Fibroblast of lung (primary cell): Measurements from ENCODE around the gene SNPH.

Experiments used
- CTCF ChIP-seq, 2 donors: IDR thresholded peaks in 1 of 2; conservative IDR thresholded peaks in 1 of 2; 1 replicate in 1 of 2; 2 replicates in 1 of 2; pipeline ENCODE4 v1.5.1; 2011 to 2012; ENCODE audit warnings: low read length in 2 of 2, control low read depth in 1 of 2, inconsistent platforms in 1 of 2, low read depth in 1 of 2, mild to moderate bottlenecking in 1 of 2
- EZH2 ChIP-seq: IDR thresholded peaks from 2 replicates; pipeline ENCODE4 v1.5.1; 2012; ENCODE audit warnings: low read length, control low read depth, mild to moderate bottlenecking; ENCODE audit errors: missing control alignments

DNA sequence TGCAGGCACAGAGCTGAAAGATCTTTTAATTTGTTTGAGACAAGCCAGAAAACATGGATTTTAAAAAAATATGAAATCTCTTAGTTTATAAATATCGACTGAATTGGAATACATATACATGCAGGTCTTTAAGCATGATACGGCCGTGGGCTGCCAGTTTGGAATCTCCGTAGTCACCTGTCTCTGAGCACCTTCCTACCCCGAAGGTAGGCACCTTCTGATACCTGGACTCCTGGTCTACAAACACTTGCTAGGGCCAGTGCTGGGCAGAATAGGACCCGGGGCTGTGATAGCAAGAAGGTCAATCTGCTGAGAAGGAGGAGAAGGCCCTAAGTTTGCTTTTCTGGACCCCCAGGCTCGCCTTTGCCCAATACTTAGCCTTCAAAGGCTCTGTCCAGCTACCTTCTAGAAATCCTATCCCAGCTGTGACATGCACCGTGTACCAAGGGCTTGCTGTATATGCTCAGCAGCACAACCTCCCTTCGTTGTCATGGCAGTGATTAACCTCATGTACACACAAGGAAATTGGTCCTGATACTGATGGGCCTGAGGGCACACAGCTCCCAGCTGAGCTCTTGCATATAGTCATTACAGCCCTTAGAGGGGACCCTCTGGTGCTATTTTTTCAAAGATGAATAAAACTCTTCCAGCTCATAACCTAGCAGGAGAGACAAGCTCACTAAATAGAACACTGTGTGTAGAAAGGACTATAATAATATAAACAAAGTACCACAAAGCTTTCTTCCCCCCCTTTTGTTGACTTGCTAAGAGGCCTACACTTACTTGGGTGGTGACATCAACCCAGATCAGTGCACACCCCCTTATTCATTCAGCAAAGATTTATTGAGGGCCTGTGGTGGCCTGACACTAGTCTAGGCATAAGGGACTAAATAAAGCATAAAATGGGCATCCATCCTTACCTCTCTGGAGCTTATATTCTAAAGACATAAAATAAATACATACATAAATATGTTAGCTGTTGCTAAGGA is 17.7 kb downstream of the SNPH start:
- TF ChIP-seq EZH2: no peak
- TF ChIP-seq CTCF (conservative IDR thresholded peaks at IDR 0.05 in 1 of 2, IDR thresholded peaks at IDR 0.05 in 1 of 2; ENCODE audit: low read depth in 1 of 2, low read length in 2 of 2): no peak
